Kidney tubule cell (primary cell): Measurements from ENCODE around the gene PRKCA.
"Not testable (repeated sequence)": the region's sequence is repeated elsewhere in the genome, so short reads cannot be mapped to it uniquely, and the experiment has no call there.

ENCODE experiments used
- DNase-seq: peaks from one replicate; pipeline ENCODE4 v3.0.0-alpha.2; 2018; ENCODE audit warnings: low spot score

Gene PRKCA

GRCh38 chr17:66290101-66290722, 12.2 kb upstream of the PRKCA start:
- no peak for DNase-seq

GRCh38 chr17:66292353-66292752, 10.1 kb upstream of the PRKCA start:
- DNase-seq: no peak

- DNase-seq: no peak
These were observed 6.1 kb upstream of the PRKCA start for GRCh38 chr17:66296289-66296725.

- not testable (repeated sequence) for DNase-seq
These were observed 5.0 kb upstream of the PRKCA start for GRCh38 chr17:66297443-66297842.

- DNase-seq: no peak
These were observed 2.7 kb upstream of the PRKCA start for GRCh38 chr17:66299711-66300110.

GRCh38 chr17:66300956-66301355, 1.5 kb upstream of the PRKCA start:
- no peak for DNase-seq

- no peak for DNase-seq
These were observed 998 bp upstream of the PRKCA start for GRCh38 chr17:66301367-66301863.

GRCh38 chr17:66302761-66303626, 581 bp downstream of the PRKCA start:
- DNase-seq: peak; percentile 75

- DNase-seq: peak; percentile 53
These were observed 2.1 kb downstream of the PRKCA start for GRCh38 chr17:66304304-66305174.

GRCh38 chr17:66306446-66306845, 4.0 kb downstream of the PRKCA start:
- DNase-seq: peak; percentile 22

- DNase-seq: no peak
These were observed 4.8 kb downstream of the PRKCA start for GRCh38 chr17:66307257-66307656.

GRCh38 chr17:66308856-66309255, 6.4 kb downstream of the PRKCA start:
- DNase-seq: no peak

- DNase-seq: no peak
These were observed 7.4 kb downstream of the PRKCA start for GRCh38 chr17:66309793-66310192.

GRCh38 chr17:66310528-66311148, 8.2 kb downstream of the PRKCA start:
- no peak for DNase-seq

GRCh38 chr17:66312912-66313311, 10.5 kb downstream of the PRKCA start:
- no peak for DNase-seq

GRCh38 chr17:66313325-66313724, 10.9 kb downstream of the PRKCA start:
- no peak for DNase-seq

GRCh38 chr17:66313995-66314659, 11.7 kb downstream of the PRKCA start:
- DNase-seq: no peak

- no peak for DNase-seq
These were observed 15.2 kb downstream of the PRKCA start for GRCh38 chr17:66317629-66318028.

- DNase-seq: no peak
These were observed 16.8 kb downstream of the PRKCA start for GRCh38 chr17:66319226-66319625.

- no peak for DNase-seq
These were observed 20.4 kb downstream of the PRKCA start for GRCh38 chr17:66322764-66323163.

- DNase-seq: not testable (repeated sequence)
These were observed 22.1 kb downstream of the PRKCA start for GRCh38 chr17:66324381-66325004.
